ENCODE measurements around the gene WDR82.
"Not testable (repeated sequence)": the region's sequence is repeated elsewhere in the genome, so short reads cannot be mapped to it uniquely, and the experiment has no call there.

Gene WDR82

GRCh38 chr3:52290596-52291507 is 12.4 kb upstream of the WDR82 start:
- no peak for DNase-seq (ENCODE audit: extremely low read depth in 1 of 2, low read depth in 1 of 2)

- no peak for DNase-seq (ENCODE audit: extremely low read depth in 1 of 2, low read depth in 1 of 2)
Measured at GRCh38 chr3:52289747-52290595, 11.5 kb upstream of the WDR82 start.

- no peak for DNase-seq (ENCODE audit: extremely low read depth in 1 of 2, low read depth in 1 of 2)
Measured at GRCh38 chr3:52289338-52289746, 10.9 kb upstream of the WDR82 start.

- DNase-seq (ENCODE audit: extremely low read depth in 1 of 2, low read depth in 1 of 2) = no peak
Measured at GRCh38 chr3:52288674-52289073, 10.2 kb upstream of the WDR82 start.

GRCh38 chr3:52286777-52287110 is 8.3 kb upstream of the WDR82 start:
- no peak for DNase-seq (ENCODE audit: extremely low read depth in 1 of 2, low read depth in 1 of 2)

- not testable (repeated sequence) for DNase-seq (ENCODE audit: extremely low read depth in 1 of 2, low read depth in 1 of 2)
Measured at GRCh38 chr3:52284051-52284450, 5.6 kb upstream of the WDR82 start.

- no peak for DNase-seq (ENCODE audit: extremely low read depth in 1 of 2, low read depth in 1 of 2)
Measured at GRCh38 chr3:52283306-52283705, 4.9 kb upstream of the WDR82 start.

GRCh38 chr3:52281981-52282801 is 3.7 kb upstream of the WDR82 start:
- DNase-seq (ENCODE audit: extremely low read depth in 1 of 2, low read depth in 1 of 2) = no peak

- DNase-seq (ENCODE audit: extremely low read depth in 1 of 2, low read depth in 1 of 2) = no peak
Measured at GRCh38 chr3:52280050-52280461, 1.6 kb upstream of the WDR82 start.

GRCh38 chr3:52279596-52279995 is 1.1 kb upstream of the WDR82 start:
- no peak for DNase-seq (ENCODE audit: extremely low read depth in 1 of 2, low read depth in 1 of 2)

- DNase-seq (ENCODE audit: extremely low read depth in 1 of 2, low read depth in 1 of 2) = peak in 1 of 2 donors; percentile 49
Measured at GRCh38 chr3:52277972-52278509, 408 bp downstream of the WDR82 start.

- peak; percentile 54 to 57 for DNase-seq (ENCODE audit: extremely low read depth in 1 of 2, low read depth in 1 of 2)
Measured at GRCh38 chr3:52277071-52277964, 1.1 kb downstream of the WDR82 start.

GRCh38 chr3:52274781-52275180 is 3.7 kb downstream of the WDR82 start:
- DNase-seq (ENCODE audit: extremely low read depth in 1 of 2, low read depth in 1 of 2) = not testable (repeated sequence)

GRCh38 chr3:52272831-52273230 is 5.6 kb downstream of the WDR82 start:
- DNase-seq (ENCODE audit: extremely low read depth in 1 of 2, low read depth in 1 of 2) = no peak

GRCh38 chr3:52272172-52272571 is 6.3 kb downstream of the WDR82 start:
- not testable (repeated sequence) for DNase-seq (ENCODE audit: extremely low read depth in 1 of 2, low read depth in 1 of 2)

- DNase-seq (ENCODE audit: extremely low read depth in 1 of 2, low read depth in 1 of 2) = no peak
Measured at GRCh38 chr3:52270252-52270754, 8.1 kb downstream of the WDR82 start.

GRCh38 chr3:52269776-52270175 is 8.7 kb downstream of the WDR82 start:
- DNase-seq (ENCODE audit: extremely low read depth in 1 of 2, low read depth in 1 of 2) = no peak

GRCh38 chr3:52268036-52268435 is 10.4 kb downstream of the WDR82 start:
- no peak for DNase-seq (ENCODE audit: extremely low read depth in 1 of 2, low read depth in 1 of 2)

- no peak for DNase-seq (ENCODE audit: extremely low read depth in 1 of 2, low read depth in 1 of 2)
Measured at GRCh38 chr3:52265387-52265786, 13.1 kb downstream of the WDR82 start.

Data from activated CD8-positive, alpha-beta memory T cell treated with anti-CD3 and anti-CD28 coated beads for 1 hour (primary cell).